ENCODE data around the gene ZNF431.
A peak's percentile ranks its signal among the peaks of the same experiment; 100 is the strongest.
"Not testable (repeated sequence)": the region's sequence is repeated elsewhere in the genome, so short reads cannot be mapped to it uniquely, and the experiment has no call there.

ZNF431 gene
- total RNA-seq: 50.7 to 57.0 reads per million in 2 donors

GRCh38 chr19:21141787-21142464 lies at the start of gene ZNF431:
Gene ZNF431 (plus strand): TSS chr19:21142040. CDS start chr19:21142184, 144 bp downstream.
- DNase-seq: peak; percentile 77

DNA sequence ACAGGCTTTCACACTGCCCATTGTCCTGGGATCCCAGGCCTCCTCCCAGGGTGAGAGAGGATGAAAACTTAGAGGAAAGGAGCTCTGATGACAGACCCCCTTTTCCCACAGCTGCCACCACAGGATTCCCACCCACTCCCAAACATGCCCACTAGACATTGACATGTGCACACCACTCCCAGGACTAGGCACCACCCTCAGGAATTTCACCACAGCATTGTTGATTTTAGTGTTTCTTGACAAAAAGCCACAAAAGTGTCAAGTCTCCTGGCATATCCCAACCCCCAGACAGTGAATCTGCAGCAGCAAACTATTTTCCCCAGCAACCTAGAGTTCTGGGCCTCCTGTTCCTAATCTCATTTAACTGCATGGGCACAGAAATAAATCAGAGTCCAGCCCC lies 49.7 kb upstream of the ZNF431 start:
- no peak for DNase-seq

DNA sequence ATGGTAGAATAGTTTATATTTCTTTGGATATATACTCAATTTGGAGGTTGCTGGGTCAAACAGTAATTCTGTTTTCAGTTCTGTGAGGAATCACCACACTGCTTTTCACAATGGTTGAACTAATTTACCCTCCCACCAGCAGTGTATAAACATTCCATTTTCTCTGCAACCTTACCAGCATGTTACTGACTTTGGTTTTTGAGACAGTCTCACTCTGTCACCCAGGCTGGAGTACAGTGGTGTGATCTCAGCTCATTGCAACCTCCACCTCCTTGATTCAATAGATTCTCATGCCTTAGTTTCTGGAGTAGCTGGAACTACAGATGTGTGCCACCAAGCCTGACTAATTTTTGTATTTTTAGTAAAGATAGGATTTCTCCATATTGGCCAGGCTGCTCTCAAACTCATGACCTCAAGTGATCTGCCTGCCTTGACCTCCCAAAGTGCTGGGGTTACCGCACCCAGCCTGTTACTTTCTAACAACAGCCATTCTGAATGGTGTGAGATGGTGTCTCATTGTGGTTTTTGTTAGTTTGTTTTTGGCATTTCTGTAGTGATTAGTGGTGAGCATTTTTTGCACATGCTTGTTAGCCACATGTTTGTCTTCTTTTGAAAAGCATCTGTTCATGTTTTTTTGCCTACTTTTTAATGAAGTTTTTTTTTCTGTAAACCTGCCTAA lies 47.4 kb upstream of the ZNF431 start:
- no peak for DNase-seq

GRCh38 chr19:21098291-21098690 lies 43.5 kb upstream of the ZNF431 start:
- no peak for DNase-seq

DNA sequence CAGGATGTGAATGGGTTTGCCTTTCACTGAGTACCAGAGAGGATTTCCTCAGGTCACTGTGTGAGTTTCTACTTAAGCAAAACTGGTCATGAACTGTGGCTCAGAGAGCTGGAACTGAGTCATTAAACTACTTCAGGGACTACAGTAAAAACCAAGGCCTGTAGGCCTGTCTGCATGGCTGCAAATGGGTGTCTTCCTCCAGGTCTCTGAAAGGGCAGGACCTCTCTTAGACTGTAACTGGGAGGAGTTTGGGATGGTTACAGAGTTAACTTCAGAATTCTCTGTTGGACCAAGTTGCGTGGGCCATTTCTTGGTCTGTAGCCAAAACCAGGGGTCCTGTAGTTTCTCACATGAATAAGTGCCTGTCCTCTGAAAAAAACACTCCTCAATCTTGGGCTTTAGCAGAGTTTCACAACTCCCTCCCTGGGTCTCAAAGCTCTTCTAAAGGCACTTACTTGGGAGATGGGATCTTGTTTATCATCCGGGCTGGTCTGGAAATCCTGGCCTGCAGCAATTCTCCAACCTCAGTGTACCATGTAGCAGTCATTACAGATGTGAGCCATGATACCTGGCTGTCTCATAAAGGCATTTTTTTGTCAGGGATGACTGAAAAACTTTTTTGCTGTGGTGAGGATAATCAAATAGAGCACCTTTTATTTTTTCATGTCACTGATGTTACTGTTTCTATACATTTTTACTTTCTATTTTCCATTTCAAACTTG lies 40.2 kb upstream of the ZNF431 start:
- no peak for DNase-seq

DNA sequence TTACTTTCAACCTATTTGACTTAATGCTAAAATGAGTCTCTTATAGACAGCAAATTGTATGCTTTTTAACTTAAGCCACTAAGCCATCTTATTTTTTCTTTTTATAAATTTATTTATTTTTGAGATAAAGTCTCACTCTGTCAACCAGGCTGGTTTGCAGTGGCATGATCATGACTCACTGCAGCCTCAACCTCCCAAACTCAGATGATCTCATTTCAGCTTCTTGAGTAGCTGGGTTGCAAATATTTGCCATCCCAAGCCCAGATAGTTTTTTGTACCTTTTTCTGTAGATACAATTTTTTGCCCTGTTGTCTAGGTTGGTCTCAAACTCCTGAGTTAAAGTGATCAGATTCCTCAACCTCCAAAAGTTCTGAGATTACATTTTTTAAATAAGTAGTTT lies 32.7 kb upstream of the ZNF431 start:
- DNase-seq: no peak

- no peak for DNase-seq
These were observed 31.7 kb upstream of the ZNF431 start for GRCh38 chr19:21110183-21110582.

- no peak for DNase-seq
These were observed 26.4 kb upstream of the ZNF431 start for GRCh38 chr19:21115430-21115829.

DNA sequence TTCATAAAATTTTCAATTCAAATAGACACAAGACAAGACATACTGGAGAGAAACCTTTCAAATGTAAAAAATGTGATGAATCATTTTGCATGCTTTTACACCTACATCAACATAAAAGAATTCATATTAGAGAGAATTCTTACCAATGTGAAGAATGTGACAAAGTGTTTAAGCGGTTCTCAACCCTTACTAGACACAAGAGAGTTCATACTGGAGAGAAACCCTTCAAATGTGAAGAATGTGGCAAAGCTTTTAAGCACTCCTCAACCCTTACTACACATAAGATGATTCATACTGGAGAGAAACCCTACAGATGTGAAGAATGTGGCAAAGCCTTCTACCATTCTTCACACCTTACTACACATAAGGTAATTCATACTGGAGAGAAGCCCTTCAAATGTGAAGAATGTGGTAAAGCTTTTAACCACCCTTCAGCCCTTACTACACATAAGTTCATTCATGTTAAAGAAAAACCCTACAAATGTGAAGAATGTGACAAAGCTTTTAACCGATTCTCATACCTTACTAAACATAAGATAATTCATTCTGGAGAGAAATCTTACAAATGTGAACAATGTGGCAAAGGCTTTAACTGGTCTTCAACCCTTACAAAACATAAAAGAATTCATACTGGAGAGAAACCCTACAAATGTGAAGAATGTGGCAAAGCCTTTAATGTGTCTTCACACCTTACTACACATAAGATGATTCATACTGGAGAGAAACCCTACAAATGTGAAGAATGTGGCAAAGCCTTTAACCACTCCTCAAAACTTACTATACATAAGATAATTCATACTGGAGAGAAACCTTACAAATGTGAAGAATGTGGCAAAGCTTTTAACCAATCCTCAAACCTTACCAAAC lies 24.6 kb upstream of the ZNF431 start:
- DNase-seq: no peak

DNA sequence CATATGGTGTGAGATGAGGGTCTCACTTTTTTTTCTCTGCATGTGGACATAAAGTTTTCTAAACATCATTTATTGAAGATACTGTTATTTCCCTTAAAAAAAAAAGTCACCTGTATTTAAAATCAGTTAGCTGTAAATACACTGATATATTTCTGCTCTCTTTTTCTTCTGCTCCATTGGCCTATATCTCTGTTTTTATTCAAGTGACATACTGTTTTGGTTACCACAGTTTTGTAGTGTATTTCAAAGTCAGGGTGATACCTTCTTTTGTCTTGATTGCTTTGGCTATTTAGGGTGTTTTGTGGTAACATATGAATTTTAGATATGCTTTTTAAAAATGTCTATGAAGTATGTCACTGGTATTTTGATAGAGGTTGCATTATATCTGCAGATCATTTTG lies 15.8 kb upstream of the ZNF431 start:
- DNase-seq: no peak

DNA sequence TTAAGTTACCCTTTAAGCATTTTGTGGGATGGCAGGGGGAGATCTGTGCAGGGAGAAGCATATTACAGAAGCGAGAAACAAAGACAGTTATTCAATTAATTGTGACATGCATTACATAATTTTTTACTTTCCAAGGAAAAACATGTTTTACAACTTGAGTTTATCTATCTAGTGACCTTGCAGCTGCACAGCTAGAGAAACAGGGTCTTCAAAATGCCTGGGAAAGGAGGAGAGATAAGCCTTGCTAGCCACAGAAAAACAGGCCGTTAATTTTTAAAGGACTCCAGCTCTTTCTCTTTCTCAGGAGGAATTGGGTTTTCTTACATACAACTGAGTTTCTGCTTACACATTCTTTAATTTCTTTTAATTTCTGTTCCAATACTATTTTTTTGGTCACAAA lies 14.8 kb upstream of the ZNF431 start:
- no peak for DNase-seq

DNA sequence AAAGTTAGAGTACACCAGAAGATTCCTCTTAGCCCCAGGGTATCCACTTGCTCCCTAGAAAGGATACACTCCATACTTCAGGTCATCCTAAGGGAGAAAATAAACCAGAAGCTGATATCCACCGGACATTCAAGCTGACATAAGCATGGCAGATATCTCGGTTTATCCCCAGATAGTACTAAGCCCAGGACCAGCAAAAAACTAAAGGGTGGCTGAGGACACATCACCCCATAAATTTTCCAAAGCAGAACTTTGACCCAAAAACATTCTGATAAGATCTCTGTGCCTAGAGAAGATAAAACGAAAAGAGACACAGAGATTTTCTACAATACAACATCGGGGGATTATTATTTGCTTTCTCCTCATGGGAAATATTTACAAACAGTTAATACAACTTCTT lies 13.9 kb upstream of the ZNF431 start:
- no peak for DNase-seq

GRCh38 chr19:21128901-21129698 lies 12.7 kb upstream of the ZNF431 start:
- no peak for DNase-seq

DNA sequence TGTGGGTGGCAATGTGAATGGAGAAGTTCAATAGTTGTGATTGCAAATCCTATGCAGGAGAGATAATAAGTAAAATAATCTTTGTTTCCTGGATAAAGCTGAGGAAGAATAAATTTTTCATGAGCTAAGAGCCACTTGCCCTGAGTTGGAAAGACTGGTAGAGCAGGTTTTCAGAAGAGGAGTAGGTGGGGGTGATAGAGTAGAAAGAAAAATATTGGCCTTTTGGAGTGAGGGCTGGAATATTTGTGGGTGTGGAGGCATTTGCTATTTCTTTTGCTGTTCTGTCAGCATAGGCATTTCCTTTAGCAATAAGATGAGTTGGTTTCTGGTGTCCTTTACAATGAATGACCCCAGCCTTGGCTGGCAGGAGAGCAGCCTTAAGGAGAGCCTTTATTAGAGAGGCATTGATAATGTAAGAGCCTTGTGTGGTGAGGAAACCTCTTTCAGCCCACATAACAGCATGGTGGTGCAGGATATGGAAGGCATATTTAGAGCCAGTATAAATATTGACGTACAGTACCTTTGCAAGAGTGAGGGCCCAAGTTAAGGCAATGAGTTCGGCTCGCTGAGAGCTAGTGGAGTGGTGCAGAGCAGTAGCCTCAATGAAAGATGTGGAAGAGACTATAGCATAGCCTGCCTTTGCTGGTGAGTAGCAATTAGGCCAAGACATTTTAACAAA lies 11.6 kb upstream of the ZNF431 start:
- DNase-seq: no peak

DNA sequence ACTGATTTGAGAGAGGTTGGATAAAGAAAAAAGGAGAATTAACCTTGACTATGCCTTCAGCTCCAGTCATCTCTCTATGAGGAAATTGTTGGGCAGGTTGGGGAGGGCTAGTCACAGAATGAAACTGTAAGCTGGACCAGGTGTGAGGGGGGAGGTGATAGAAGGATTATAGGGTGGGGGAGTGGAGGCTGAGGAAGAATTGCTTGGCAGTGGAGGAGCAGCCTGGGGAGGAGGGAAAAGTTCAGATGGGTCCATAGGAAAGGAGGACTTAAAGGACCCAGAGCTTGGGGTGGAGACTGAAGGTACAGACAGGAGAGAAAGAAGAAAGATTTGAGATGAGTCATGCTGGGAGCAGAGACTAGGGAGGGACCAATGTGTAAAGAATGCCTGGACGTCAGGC lies 8.2 kb upstream of the ZNF431 start:
- DNase-seq: no peak

GRCh38 chr19:21134934-21135366 lies 6.9 kb upstream of the ZNF431 start:
- DNase-seq: no peak

- no peak for DNase-seq
These were observed 6.4 kb upstream of the ZNF431 start for GRCh38 chr19:21135433-21135832.

GRCh38 chr19:21138130-21138529 lies 3.7 kb upstream of the ZNF431 start:
- DNase-seq: no peak

- DNase-seq: not testable (repeated sequence)
These were observed 834 bp upstream of the ZNF431 start for GRCh38 chr19:21141006-21141405.

GRCh38 chr19:21143428-21143827 lies 1.6 kb downstream of the ZNF431 start:
- DNase-seq: no peak

DNA sequence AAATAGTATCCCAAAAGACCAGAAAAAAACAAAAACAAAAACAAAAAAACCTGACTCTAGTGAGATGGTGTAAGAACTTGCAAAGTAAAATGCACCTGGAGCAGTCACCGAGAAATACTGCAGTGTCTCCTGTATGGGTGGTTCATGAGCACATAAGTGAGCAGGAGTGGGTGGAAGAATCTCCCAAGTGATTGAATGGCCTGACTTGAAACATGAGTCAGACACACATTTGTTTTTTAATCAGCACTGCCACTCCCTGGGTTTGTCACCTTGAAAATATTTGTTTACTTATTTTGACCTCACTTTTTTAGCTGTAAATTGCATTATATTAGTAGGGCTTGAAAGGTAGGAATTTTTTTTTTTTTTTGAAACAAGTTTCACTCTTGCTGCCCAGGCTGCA lies 2.0 kb downstream of the ZNF431 start:
- DNase-seq: no peak
